Measurements from ENCODE around the gene PDE3A.

The PDE3A gene

DNA sequence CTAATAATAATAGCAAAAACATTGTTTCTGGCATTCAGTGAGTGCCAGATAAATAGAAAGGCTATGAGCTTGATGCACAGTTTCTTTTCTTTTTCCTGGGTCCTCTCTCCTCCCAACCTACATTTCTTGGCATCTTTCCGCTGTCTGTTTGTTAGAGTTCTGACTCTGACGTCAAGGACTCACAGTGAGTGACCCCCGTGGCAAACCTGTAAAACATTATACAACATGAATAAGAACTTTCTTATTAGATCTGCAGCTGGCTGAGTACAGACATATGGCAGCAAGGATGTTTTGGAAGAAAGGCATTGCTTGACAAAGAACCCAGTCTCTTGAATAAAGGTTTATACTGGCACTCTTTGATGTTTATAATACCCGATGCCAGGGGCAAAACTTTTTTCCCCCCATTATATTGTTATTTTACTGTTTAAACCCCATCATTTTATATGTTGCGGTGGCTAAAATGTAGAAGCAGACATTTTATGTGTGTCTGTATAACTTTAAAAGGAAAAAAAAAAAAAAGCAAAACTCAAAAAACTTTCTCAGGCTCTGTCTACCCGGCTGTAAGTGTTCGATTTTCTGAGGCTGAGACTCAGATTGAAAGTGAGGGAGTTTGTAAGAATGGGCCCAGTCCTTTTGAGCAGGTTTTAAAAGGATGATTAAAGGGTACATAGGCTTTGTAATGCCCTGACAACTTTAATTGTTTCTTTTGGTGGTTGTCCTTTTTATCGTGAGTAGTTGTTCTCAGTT is 159.3 kb downstream of the PDE3A start:
- TF ChIP-seq GATA2 (IDR thresholded peaks at IDR 0.05; ENCODE audit: low read depth, low read length), result no peak
- TF ChIP-seq GATA3 (IDR thresholded peaks at IDR 0.05; ENCODE audit: low read depth, low read length), result no peak

DNA sequence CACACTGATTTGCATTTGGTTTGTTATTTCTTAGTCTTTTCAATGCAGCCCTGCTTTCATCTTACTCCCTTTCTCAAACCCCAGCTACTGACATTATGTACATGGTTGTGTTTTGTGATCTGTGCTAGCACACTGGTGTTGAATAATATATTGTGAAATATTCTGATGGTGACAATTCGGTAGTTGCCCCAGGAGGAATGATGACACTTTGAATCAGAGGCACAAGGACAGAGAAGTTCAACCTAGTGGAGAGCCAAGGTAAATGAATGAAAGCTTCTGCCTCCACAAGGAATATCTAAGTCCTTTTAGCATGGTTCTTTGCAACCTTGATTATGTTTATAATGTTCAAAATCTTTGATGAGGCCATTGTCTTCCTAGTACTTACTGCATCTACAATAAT is 159.9 kb downstream of the PDE3A start:
- TF ChIP-seq GATA3 (IDR thresholded peaks at IDR 0.05; ENCODE audit: low read depth, low read length), result no peak
- TF ChIP-seq GATA2 (IDR thresholded peaks at IDR 0.05; ENCODE audit: low read depth, low read length), result no peak

DNA sequence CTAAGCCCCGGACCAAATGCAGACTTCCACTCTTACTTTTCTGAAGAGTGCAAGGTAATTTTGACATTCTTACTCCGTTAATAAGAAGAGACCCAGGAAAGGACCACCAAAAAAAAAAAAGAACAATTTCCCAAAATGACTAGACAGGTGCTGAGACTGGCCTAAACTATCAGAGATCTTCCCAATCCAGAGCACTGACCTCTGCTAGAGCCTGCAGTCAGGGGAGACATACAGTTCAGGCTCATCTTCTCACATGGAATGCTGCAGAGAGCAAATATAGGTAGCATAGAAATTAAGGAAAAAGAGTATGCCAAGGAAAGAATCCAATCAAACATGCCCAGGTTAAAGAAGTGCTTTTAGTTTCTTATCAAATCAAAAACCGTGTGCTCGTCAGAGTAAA is 177.9 kb downstream of the PDE3A start:
- TF ChIP-seq GATA3 (IDR thresholded peaks at IDR 0.05; ENCODE audit: low read depth, low read length), result no peak
- TF ChIP-seq GATA2 (IDR thresholded peaks at IDR 0.05; ENCODE audit: low read depth, low read length), result no peak

DNA sequence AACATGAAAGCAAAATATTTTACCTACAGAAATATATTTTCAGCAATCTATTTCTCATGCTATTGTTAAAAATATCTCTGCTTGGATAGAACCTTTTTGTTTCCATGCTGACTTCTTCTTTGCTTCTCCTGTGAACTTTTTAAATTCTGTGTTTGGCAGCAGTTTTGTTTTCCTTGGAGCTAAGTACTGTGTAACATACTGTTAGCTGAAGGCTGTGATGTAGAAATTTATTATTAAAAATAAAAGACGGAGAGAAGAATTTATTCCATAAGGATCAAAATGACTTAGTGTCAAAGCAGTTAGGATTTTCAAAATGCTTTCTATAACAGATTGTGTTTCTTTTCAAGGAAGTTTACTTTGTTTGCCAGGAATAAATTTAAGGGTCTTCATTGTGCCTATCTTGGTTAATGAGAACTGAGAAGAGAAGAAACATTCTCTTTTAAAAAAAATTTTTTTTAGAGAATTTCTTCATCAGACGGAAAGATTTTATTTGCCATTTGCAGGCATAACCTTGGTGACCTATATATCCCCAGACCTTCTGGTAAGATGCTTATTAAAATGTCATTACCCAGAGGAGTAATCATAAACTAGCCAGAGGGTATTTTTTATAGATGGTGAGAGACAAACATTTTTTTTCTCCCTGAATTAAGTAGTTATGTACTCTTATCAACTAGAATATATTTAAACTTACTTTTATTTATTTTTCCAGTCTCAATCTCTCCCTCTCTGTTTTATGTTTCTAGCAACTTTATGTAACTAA is 179.7 kb downstream of the PDE3A start:
- TF ChIP-seq GATA2 (IDR thresholded peaks at IDR 0.05; ENCODE audit: low read depth, low read length), result no peak

DNA sequence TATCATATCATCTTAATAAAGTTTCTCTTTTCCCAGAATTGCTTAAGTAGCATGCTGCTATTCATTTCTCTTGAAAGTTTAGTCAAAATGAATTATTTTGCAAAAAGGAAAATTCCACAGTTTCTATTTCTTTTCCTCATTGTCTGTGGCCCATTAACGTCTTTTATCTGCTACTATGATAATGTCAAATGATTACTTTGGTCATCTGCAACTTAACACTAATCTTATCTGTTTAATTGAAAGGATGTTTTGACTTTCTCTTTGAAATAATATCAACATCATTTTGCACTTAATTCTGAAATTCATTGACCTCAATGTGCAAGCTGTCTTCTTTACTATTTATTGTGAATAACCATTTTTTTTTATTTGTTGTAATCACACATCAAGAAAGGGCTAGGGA is 180.3 kb downstream of the PDE3A start:
- TF ChIP-seq GATA2 (IDR thresholded peaks at IDR 0.05; ENCODE audit: low read depth, low read length) (no peak), GATA3 (IDR thresholded peaks at IDR 0.05; ENCODE audit: low read depth, low read length) (no peak)

DNA sequence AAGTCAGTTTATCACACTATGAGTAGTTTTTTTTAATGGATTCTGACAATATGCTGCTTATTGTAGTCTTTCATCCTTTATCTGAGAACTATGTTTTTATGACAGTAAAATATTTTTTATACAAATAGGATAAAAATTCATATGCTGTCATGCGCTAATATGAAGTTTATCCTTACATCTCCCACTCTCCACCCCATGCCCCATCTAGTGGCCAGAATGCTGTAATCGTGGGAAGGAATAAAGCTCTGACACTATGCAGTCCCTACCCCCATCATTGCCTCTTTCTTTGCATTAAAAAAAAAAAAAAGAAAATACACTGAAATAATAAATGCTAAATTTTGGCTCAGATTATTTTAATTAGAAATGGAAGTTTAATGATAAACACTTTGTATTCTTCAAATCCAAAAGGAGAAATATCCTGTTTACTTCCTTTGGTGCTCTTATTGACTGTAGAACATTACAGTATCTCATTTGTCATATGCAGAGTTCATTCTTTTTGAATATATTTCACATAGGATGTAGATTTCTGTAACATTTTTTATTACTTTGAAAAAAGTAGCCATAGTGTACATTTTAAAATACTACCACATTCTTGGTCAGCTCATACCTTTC is 180.9 kb downstream of the PDE3A start:
- no peak; the same call in 1 of the 2 replicates for TF ChIP-seq GATA3 (IDR thresholded peaks at IDR 0.05; ENCODE audit: low read depth, low read length)
- TF ChIP-seq GATA2 (IDR thresholded peaks at IDR 0.05; ENCODE audit: low read depth, low read length), result peak; percentile 50

DNA sequence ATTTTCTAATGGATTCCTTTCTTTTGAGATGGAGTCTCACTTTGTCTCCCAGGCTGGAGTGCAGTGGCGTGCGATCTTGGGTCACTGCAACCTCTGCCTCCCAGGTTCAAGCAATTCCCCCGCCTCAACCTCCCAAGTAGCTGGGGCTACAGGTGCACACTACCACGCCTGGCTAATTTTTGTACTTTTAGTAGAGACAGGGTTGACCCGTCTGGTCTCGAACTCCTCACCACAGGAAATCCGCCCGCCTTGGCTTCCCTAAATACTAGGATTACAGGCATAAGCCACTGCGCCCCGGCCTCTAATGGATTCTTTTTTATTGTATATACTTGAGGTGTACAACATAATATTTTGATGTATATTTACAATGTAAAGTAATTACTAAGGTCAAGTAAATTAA is 186.7 kb downstream of the PDE3A start:
- TF ChIP-seq GATA3 (IDR thresholded peaks at IDR 0.05; ENCODE audit: low read depth, low read length) (no peak), GATA2 (IDR thresholded peaks at IDR 0.05; ENCODE audit: low read depth, low read length) (no peak)

DNA sequence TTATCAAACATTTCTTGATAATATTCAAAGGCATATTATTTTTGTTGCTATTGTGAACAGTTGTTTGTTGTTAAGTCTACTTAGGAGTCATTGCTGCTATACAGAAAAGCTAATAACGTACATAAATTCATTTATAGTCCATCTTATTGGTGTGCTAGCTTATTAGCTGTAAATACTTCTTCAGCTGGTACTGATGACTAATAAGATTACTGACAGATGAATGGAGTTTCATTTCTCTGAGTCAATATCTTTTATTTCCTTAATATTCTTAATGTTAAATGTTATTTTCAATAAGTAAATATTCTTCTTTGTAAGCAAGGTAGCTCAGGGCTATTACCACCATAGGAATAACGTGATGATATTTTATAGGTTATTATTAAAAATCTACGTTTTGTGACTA is 187.4 kb downstream of the PDE3A start:
- no peak for TF ChIP-seq GATA2 (IDR thresholded peaks at IDR 0.05; ENCODE audit: low read depth, low read length)
- no peak for TF ChIP-seq GATA3 (IDR thresholded peaks at IDR 0.05; ENCODE audit: low read depth, low read length)

DNA sequence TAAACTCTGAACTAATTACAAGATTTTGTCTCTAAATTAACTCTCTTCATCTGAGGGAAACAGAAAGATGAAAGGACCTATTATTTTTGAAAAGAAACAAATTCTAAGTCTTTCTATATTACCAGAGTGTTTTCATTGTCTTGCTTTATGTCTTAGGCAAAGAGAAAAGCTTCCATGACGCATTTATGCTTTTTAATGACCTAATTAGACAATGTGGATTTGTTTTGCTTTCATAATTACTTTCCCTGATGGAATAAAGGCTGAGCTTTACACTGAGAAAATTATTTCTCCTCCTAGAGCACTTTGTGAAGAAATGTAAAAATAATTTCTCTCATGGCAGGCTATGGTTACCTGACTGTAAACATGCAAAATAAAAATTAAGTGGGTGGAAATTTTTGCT is 188.8 kb downstream of the PDE3A start:
- TF ChIP-seq GATA3 (IDR thresholded peaks at IDR 0.05; ENCODE audit: low read depth, low read length) (no peak), GATA2 (IDR thresholded peaks at IDR 0.05; ENCODE audit: low read depth, low read length) (no peak)

DNA sequence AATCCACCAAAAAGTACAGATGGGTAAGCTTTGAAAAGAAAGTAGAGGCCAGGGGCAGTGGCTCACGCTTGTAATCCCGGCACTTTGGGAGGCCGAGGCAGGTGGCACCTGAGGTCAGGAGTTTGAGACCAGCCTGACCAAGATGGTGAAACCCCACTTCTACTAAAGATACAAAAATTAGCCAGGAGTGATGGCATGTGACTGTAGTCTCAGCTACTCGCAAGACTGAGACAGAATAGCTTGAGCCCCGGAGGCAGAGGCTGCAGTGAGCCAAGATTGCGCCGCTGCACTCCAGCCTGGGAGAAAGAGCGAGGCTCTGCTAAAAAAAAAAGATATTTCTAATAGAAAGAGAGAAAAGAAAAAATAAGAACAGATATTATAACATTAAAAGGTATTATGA is 192.6 kb downstream of the PDE3A start:
- TF ChIP-seq GATA2 (IDR thresholded peaks at IDR 0.05; ENCODE audit: low read depth, low read length), result no peak
- TF ChIP-seq GATA3 (IDR thresholded peaks at IDR 0.05; ENCODE audit: low read depth, low read length), result no peak

DNA sequence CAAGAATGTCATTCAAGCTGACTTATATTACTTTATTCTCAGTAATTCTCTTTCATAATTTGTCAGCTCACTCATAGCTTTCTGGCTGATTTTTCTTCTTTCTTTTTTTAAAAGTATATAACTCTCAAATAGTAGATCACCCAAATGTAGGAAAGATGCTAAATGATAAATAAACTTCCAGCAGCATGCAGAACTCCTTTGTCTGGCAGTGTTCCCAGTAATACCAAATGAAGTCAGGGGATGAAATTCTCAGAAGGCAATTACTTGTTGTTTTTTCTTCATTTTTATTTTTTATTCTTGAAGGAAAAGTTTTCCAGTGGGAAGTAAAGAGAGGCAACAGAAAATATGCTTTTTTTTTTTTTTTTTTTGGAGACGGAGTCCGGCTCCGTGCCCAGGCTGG is 193.5 kb downstream of the PDE3A start:
- TF ChIP-seq GATA3 (IDR thresholded peaks at IDR 0.05; ENCODE audit: low read depth, low read length) (no peak), GATA2 (IDR thresholded peaks at IDR 0.05; ENCODE audit: low read depth, low read length) (no peak)

DNA sequence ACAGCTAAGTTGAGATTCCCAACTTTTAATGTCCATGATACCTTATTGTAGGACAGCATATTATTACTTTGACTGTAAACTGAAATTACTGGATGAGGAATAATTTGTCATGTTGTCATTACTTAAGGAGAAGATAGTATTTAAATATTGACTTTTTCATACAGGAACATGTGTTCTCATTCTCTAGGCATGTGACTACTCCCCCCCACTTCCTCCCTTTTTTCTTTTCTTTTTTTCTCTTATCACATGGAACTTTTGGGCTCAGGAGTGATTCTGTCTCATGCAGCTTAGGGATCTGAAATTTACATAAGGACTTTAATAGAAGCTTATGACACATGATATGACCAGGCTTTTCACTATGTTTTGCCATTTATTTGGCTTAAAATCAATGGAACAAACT is 199.1 kb downstream of the PDE3A start:
- TF ChIP-seq GATA2 (IDR thresholded peaks at IDR 0.05; ENCODE audit: low read depth, low read length) (no peak), GATA3 (IDR thresholded peaks at IDR 0.05; ENCODE audit: low read depth, low read length) (no peak)

DNA sequence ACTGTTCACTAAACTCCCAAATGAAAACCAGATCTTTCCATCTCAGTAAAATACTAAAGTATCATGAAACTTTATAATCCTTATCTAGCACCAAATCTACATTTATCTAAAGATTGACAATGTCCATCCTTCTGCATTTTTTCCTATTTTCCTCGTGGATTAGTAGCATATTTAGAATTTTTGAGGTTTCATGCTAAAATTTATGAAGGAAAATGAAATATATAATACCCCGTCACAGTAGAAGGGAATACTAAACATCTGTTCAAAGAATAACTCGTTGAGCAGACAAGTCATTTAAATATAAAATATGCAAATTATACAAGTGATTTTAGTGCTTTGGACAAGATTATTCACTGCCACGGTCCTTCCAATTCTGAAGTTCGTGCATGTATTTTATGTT is 204.1 kb downstream of the PDE3A start:
- TF ChIP-seq GATA3 (IDR thresholded peaks at IDR 0.05; ENCODE audit: low read depth, low read length) (no peak), GATA2 (IDR thresholded peaks at IDR 0.05; ENCODE audit: low read depth, low read length) (no peak)

DNA sequence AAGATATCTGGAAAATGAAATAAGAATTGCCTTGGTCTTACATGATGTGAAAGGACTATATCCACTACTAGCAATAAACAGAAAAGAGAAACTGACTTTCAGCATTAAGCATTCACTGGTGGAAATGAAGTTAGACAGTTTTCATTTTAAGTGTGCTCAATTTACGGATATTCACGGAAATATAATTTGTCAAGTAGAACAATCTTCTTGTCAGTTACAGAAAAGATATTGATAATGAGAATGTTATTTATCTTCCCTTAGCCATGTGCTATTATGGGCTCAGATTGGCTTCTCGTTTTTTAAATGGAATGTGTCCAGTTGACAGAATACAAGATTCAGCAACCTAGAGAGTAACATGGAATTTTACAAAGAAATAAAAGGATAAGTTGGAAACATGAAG is 208.2 kb downstream of the PDE3A start:
- TF ChIP-seq GATA2 (IDR thresholded peaks at IDR 0.05; ENCODE audit: low read depth, low read length), result no peak
- TF ChIP-seq GATA3 (IDR thresholded peaks at IDR 0.05; ENCODE audit: low read depth, low read length), result no peak

DNA sequence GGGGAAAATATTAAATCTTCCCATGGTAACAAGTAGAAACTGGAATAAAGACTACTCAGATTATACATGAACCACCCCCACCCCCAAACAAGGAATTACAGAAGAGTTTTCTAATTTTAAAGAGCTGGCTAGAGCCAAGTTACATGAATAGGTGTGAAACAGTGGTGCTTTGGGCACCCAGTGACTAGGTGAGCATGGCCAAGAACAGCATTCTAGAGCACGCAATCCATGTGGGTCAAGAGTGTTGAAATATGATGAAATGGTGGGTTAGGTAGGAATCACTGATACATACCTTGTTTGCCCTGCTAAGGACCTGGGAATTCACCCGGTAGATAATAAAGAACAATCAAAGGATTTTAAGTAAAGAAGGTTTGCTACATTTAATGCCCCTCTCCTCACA is 208.7 kb downstream of the PDE3A start:
- TF ChIP-seq GATA2 (IDR thresholded peaks at IDR 0.05; ENCODE audit: low read depth, low read length) (no peak), GATA3 (IDR thresholded peaks at IDR 0.05; ENCODE audit: low read depth, low read length) (no peak)

All from SH-SY5Y (cell line).